ENCODE measurements around the gene BLNK.

- TF ChIP-seq, protein P1, sequence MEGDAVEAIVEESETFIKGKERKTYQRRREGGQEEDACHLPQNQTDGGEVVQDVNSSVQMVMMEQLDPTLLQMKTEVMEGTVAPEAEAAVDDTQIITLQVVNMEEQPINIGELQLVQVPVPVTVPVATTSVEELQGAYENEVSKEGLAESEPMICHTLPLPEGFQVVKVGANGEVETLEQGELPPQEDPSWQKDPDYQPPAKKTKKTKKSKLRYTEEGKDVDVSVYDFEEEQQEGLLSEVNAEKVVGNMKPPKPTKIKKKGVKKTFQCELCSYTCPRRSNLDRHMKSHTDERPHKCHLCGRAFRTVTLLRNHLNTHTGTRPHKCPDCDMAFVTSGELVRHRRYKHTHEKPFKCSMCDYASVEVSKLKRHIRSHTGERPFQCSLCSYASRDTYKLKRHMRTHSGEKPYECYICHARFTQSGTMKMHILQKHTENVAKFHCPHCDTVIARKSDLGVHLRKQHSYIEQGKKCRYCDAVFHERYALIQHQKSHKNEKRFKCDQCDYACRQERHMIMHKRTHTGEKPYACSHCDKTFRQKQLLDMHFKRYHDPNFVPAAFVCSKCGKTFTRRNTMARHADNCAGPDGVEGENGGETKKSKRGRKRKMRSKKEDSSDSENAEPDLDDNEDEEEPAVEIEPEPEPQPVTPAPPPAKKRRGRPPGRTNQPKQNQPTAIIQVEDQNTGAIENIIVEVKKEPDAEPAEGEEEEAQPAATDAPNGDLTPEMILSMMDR (IDR thresholded peaks at IDR 0.05): no peak
- no peak for TF ChIP-seq POLR2A (IDR thresholded peaks at IDR 0.05)
These were observed 28.5 kb downstream of the BLNK start for GRCh38 chr10:96242822-96243221.
